ENCODE data around the gene PNPLA7. TPM values are rescaled to one million over a fixed set of nuclear protein-coding genes. Genes with fewer than 3 reads are reported as not detected.

The PNPLA7 gene
- total and polyA plus RNA-seq, 2 of the 13 experiments (the other 11 are each of a cell fraction or from before 2014, with no cell fraction given) = 0.42 to 1.5 TPM

DNA sequence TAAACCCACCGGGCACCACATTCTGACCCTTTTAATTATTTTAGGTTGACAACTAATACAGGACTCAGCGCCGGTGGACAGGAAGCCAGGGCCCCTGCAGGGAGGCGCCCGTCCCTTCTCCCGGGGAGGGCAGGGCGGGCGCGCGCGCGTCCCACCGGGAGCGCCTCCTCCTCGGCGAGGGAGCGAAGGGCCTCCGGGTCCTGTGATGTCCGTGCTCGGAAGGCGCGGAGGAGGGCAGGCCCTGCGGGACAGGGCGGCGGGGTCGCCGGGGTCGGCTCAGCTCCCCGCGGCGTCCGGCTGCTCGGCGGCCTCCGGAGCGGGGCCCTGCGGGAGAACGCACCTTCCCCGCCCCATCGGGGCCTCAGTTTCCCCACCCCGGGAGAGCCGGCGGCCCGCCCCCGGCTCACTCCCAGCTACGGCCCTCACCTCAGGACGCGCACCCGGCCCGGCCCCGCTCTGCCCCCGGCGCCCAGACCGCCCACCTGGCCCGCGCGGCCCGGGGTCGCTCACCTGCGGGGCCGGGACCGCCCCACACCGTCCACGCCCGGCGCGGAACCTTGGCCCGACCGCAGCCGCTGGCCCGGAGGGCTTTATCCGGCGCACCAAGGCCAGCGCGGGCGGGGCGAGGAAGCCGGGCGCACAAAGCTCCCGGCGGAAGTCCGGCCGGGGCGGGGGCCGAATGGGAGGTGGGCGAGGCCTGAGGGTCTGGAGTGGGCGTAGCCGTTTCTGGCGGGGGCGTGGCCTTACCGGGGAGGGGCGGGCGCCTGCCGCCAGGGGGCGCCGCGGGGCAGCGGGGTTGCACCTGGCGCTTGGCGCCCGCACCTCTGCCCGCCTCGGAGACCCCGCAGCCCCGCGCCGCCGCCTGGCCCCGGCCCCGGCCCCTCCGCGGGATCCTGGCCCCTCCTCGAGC, 127.3 kb downstream of the PNPLA7 start, which contains the start of the genes EXD3 and NOXA1 (continued):
- TF ChIP-seq ZNF546 (CRISPR knock-in tag; conservative IDR thresholded peaks at IDR 0.05) (peak; percentile 43; the same call in 1 of the 2 replicates), ISX (CRISPR knock-in tag; conservative IDR thresholded peaks at IDR 0.05) (0 out of 2 replicates have a peak, but pooled peaks have one; percentile 14), ZNF12 (CRISPR knock-in tag; IDR thresholded peaks at IDR 0.05) (no peak), FOXK2 (IDR thresholded peaks at IDR 0.05) (no peak), GATAD1 (CRISPR knock-in tag; IDR thresholded peaks at IDR 0.05) (peak; percentile 92), ETV5 (CRISPR knock-in tag; IDR thresholded peaks at IDR 0.05; ENCODE audit: borderline replicate concordance) (peak; percentile 71), SOX5 (CRISPR knock-in tag; IDR thresholded peaks at IDR 0.05; ENCODE audit: borderline replicate concordance) (peak; percentile 28; the same call in 1 of the 2 replicates), ELF3 (CRISPR knock-in tag; IDR thresholded peaks at IDR 0.05) (peak; percentile 74), AKAP8 (CRISPR knock-in tag; IDR thresholded peaks at IDR 0.05) (0 out of 2 replicates have a peak, but pooled peaks have one; percentile 9), ZMYM4 (CRISPR knock-in tag; IDR thresholded peaks at IDR 0.05) (peak; percentile 88), ZNF264 (CRISPR knock-in tag; IDR thresholded peaks at IDR 0.05) (peak; percentile 20; the same call in 1 of the 2 replicates), ZBTB20 (CRISPR knock-in tag; IDR thresholded peaks at IDR 0.05; ENCODE audit: borderline replicate concordance, low read depth) (0 out of 2 replicates have a peak, but pooled peaks have one; percentile 11), ZNF746 (CRISPR knock-in tag; IDR thresholded peaks at IDR 0.05) (peak; percentile 17; the same call in 1 of the 2 replicates), RFX3 (CRISPR knock-in tag; IDR thresholded peaks at IDR 0.05) (no peak), KLF9 (CRISPR knock-in tag; IDR thresholded peaks at IDR 0.05; ENCODE audit: low read depth) (no peak), RBFOX2 (IDR thresholded peaks at IDR 0.05; ENCODE audit: low read depth, low read length) (peak; percentile 87), GZF1 (CRISPR knock-in tag; IDR thresholded peaks at IDR 0.05) (no peak), KDM1A (CRISPR knock-in tag; IDR thresholded peaks at IDR 0.05) (0 out of 2 replicates have a peak, but pooled peaks have one; percentile 17)
- TF ChIP-seq, protein P1, sequence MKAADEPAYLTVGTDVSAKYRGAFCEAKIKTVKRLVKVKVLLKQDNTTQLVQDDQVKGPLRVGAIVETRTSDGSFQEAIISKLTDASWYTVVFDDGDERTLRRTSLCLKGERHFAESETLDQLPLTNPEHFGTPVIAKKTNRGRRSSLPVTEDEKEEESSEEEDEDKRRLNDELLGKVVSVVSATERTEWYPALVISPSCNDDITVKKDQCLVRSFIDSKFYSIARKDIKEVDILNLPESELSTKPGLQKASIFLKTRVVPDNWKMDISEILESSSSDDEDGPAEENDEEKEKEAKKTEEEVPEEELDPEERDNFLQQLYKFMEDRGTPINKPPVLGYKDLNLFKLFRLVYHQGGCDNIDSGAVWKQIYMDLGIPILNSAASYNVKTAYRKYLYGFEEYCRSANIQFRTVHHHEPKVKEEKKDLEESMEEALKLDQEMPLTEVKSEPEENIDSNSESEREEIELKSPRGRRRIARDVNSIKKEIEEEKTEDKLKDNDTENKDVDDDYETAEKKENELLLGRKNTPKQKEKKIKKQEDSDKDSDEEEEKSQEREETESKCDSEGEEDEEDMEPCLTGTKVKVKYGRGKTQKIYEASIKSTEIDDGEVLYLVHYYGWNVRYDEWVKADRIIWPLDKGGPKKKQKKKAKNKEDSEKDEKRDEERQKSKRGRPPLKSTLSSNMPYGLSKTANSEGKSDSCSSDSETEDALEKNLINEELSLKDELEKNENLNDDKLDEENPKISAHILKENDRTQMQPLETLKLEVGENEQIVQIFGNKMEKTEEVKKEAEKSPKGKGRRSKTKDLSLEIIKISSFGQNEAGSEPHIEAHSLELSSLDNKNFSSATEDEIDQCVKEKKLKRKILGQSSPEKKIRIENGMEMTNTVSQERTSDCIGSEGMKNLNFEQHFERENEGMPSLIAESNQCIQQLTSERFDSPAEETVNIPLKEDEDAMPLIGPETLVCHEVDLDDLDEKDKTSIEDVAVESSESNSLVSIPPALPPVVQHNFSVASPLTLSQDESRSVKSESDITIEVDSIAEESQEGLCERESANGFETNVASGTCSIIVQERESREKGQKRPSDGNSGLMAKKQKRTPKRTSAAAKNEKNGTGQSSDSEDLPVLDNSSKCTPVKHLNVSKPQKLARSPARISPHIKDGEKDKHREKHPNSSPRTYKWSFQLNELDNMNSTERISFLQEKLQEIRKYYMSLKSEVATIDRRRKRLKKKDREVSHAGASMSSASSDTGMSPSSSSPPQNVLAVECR (CRISPR knock-in tag; IDR thresholded peaks at IDR 0.05; ENCODE audit: borderline replicate concordance) = peak; percentile 76
- TF ChIP-seq, protein P2, sequence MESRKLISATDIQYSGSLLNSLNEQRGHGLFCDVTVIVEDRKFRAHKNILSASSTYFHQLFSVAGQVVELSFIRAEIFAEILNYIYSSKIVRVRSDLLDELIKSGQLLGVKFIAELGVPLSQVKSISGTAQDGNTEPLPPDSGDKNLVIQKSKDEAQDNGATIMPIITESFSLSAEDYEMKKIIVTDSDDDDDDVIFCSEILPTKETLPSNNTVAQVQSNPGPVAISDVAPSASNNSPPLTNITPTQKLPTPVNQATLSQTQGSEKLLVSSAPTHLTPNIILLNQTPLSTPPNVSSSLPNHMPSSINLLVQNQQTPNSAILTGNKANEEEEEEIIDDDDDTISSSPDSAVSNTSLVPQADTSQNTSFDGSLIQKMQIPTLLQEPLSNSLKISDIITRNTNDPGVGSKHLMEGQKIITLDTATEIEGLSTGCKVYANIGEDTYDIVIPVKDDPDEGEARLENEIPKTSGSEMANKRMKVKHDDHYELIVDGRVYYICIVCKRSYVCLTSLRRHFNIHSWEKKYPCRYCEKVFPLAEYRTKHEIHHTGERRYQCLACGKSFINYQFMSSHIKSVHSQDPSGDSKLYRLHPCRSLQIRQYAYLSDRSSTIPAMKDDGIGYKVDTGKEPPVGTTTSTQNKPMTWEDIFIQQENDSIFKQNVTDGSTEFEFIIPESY (CRISPR knock-in tag; IDR thresholded peaks at IDR 0.05) = 0 out of 2 replicates have a peak, but pooled peaks have one; percentile 14
- TF ChIP-seq, protein P3, sequence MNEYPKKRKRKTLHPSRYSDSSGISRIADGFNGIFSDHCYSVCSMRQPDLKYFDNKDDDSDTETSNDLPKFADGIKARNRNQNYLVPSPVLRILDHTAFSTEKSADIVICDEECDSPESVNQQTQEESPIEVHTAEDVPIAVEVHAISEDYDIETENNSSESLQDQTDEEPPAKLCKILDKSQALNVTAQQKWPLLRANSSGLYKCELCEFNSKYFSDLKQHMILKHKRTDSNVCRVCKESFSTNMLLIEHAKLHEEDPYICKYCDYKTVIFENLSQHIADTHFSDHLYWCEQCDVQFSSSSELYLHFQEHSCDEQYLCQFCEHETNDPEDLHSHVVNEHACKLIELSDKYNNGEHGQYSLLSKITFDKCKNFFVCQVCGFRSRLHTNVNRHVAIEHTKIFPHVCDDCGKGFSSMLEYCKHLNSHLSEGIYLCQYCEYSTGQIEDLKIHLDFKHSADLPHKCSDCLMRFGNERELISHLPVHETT (CRISPR knock-in tag; conservative IDR thresholded peaks at IDR 0.05) = peak; percentile 98
- TF ChIP-seq, protein P4, sequence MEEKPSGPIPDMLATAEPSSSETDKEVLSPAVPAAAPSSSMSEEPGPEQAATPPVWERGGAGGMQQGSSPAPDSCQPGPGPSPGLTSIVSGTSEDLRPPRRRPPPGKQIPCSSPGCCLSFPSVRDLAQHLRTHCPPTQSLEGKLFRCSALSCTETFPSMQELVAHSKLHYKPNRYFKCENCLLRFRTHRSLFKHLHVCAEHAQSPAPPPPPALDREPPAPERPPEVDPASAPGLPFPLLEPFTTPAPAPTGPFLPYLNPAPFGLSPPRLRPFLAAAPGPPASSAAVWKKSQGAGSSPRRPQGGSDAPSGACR (CRISPR knock-in tag; IDR thresholded peaks at IDR 0.05) = peak; percentile 69; the same call in 1 of the 2 replicates

Data from HepG2 (cell line).